ENCODE measurements around the gene CPVL.

CPVL gene

DNA sequence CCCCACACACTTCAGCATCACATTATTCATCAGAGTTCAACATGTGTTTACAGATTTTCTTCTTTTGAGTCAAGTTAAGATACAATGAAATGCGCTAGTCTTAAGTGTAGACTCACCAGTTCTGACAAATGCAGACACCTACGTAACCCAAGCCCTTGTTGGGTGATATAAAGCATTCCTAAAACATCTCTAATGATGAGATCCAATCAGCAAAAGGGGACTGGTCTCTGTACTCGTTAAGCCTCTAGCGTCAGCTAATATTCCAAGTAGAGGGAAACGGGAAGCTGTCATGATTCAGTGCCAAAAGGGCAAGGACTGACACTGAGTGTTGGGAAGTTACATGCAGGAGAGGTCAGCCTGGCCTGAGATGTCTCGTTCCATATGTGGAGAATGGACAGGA is 149.5 kb downstream of the CPVL start:
- Histone ChIP-seq H3K4me3 (no peak overlapping the region), H3K27me3 (0 out of 22 replicates have a peak, but pooled peaks cover 0 to 3% (median 0%) of the 10 kb centered on the region in 11 experiments), H3K36me3 (no peaks in the 10 kb centered on the region), H3K9me3 (replicated peaks in 1 of 11) (no peaks in the 10 kb centered on the region), H3K27ac (no peak overlapping the region), H3K9ac (no peak overlapping the region), H3K4me1 (no peaks in the 10 kb centered on the region), H4K20me1 (no peaks in the 10 kb centered on the region), H3K4me2 (no peak overlapping the region)
- no peak for TF ChIP-seq Cebpa-rat (IDR thresholded peaks at IDR 0.05)

DNA sequence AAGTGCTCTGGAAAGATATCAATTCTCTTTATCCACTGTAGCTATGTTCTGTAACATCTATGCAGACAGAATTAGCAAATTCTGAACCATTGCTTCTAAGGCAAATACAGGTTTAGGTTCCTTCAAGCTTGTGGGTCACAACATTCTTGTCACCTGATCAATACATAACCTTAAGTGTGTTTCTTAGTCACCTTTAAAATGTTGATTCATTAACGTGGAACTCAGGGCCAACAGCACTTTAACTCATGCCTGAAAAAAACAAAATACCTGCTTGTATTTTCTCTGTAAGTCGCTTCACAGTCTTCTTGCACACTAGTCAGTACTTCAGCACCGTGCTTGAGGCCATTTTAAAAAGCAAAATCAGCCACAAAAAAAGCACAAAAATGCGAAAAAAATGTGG is 153.0 kb downstream of the CPVL start:
- no peak overlapping the region for H3K27ac ChIP-seq
- TF ChIP-seq Cebpa-rat (IDR thresholded peaks at IDR 0.05) = no peak

DNA sequence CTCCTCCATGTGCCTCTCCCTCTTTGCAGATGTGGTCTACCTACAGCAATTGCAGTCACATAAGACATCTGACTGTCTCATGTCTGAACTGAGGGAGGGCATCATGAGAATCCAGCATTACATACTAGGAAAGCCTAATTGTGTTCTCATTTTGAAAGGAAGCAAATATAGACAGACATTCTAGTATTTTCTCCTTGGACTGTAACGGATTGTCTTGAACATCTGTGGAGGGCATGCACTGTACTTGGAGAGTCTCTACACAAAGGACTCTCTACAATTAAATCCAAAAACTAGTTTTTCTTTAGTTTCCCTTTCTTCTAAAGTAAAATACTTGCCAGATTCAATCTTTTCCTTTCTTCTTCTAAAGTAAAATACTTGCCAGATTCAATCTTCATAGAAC is 153.5 kb downstream of the CPVL start:
- Histone ChIP-seq H3K36me3 (no peaks in the 10 kb centered on the region), H3K9ac (no peak overlapping the region), H4K20me1 (no peaks in the 10 kb centered on the region), H3K4me2 (no peak overlapping the region), H3K27me3 (0 out of 22 replicates have a peak, but pooled peaks cover 0 to 3% (median 0%) of the 10 kb centered on the region in 11 experiments), H3K4me1 (peaks cover 0 to 6% (median under 1%) of the 10 kb centered on the region in 10 experiments; a peak in 6 of 20 replicates), H3K4me3 (no peak overlapping the region), H3K9me3 (replicated peaks in 1 of 11) (peaks cover 0 to 12% (median 0%) of the 10 kb centered on the region in 11 experiments; a peak in 5 of 22 replicates), H3K27ac (no peak overlapping the region)
- no peak for TF ChIP-seq Cebpa-rat (IDR thresholded peaks at IDR 0.05)

More for the DNA sequence above, 153.0 kb downstream of the CPVL start:
- Histone ChIP-seq H3K9me3 (replicated peaks in 1 of 11) (peaks cover 0 to 10% (median 0%) of the 10 kb centered on the region in 11 experiments; a peak in 5 of 22 replicates), H3K4me1 (peaks cover 0 to 6% (median 0%) of the 10 kb centered on the region in 10 experiments; a peak in 1 of 20 replicates), H3K27me3 (0 out of 22 replicates have a peak, but pooled peaks cover 0 to 3% (median 0%) of the 10 kb centered on the region in 11 experiments), H4K20me1 (no peaks in the 10 kb centered on the region), H3K4me3 (no peak overlapping the region), H3K9ac (no peak overlapping the region), H3K36me3 (no peaks in the 10 kb centered on the region), H3K4me2 (no peak overlapping the region)

DNA sequence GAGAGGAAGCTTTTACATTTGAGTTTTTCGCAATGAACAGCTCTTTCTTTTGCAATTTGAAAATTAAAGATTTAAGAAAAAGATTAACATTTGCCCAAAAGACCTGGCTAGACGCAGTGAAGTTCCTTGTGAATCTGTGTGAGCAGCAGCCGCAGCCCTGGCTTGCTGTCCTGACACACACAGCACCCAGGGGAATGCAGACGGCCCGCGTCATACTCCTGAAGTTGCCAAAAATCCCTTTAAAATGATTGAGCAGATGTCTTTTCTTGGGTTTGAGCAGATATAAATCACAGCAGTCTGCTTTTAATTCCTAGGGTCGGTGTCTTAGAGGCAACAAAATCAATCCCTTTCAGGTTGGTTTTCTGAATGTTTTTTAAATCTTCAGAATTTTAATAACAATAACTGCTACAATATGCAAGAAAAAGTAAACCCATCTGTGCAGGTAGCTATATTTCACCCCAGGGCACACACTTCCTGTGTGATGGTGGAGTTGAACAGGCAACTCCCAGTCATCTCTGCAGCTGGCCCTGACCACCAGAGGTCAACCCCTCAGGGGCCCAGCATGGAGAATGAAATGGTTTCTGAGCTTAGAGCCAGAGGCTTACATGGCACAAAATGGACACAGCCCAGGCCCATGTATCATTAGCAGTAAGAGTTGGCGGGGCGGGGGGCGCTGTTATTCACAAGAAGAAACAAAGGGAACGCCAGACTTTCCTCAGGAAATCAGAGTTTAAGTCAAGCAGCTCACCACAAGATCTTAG is 156.0 kb downstream of the CPVL start:
- no peaks in the 10 kb centered on the region for H3K27me3 ChIP-seq
- H3K4me2 ChIP-seq = no peak overlapping the region
- no peaks in the 10 kb centered on the region for H4K20me1 ChIP-seq
- TF ChIP-seq Cebpa-rat (IDR thresholded peaks at IDR 0.05) = no peak
- peaks cover 0 to 26% (median 11%) of the 10 kb centered on the region in 10 experiments; a peak in 11 of 20 replicates for H3K4me1 ChIP-seq
- no peak overlapping the region for H3K9ac ChIP-seq
- H3K9me3 ChIP-seq (replicated peaks in 1 of 11) = peaks cover 0 to 14% (median 0%) of the 10 kb centered on the region in 11 experiments; a peak in 5 of 22 replicates
- no peak overlapping the region for H3K4me3 ChIP-seq
- H3K36me3 ChIP-seq = no peaks in the 10 kb centered on the region
- H3K27ac ChIP-seq = no peak overlapping the region

DNA sequence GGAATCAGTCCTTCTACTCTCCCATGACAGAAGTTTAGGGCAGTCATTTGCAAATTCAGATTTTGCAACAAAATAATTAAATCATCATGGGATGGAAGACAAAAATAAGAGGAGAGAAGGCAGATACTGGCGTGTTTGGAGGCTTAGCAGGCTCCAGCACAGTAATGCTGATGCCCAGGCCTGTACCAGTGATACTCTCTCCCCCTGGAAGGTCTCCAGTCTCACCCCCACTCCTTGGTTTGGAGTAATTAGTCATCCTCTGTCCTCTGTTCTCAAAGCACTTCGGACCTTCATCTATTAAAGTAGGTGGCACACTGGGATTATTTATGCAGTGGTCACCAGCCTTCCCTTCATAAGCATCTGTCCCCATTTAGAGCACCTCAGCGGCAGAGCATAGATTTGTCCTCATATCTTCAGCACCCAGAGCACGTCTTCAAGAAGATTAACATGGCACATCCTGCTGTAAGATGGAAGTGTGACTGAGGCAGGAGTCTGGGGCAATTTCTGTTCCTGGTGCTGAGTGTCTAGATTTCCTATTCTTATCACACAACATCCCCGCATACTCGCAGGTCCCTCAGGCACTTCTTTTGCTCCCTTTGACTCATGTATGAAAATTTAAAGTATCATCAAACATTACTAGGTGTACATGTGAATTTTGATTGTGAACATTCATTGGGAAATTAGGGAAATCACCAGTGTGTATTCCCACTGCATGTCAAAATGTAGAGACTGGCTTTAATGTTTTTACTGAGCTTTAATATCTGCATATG is 156.9 kb downstream of the CPVL start:
- Histone ChIP-seq H4K20me1 (no peaks in the 10 kb centered on the region), H3K4me3 (no peak overlapping the region), H3K36me3 (no peaks in the 10 kb centered on the region), H3K9me3 (replicated peaks in 1 of 11) (peaks cover 0 to 14% (median 0%) of the 10 kb centered on the region in 11 experiments; a peak in 5 of 22 replicates), H3K27me3 (no peaks in the 10 kb centered on the region), H3K27ac (no peak overlapping the region), H3K4me1 (peaks cover 4 to 35% (median 16%) of the 10 kb centered on the region in 10 experiments; a peak in 15 of 20 replicates), H3K9ac (no peak overlapping the region), H3K4me2 (no peak overlapping the region)
- TF ChIP-seq Cebpa-rat (IDR thresholded peaks at IDR 0.05) = no peak

DNA sequence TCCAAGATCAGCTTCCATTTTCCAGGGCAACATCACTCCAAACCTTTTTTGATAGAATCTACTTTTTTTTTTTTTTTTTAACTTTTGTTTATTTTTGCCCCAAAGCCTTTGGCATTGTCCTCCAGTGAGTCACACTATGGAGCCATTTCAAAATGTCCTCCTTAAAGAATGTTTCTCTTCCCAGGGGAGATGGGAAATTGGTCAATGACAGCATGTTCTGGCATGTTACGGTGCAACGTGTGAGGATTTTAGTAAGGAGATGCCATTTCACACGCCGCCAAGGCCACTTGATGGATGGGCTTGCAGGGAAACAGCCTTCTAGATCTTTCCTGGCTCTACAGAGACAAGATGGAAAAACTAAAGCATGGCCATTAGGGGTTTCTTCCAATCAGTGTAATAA is 157.5 kb downstream of the CPVL start:
- no peak for TF ChIP-seq Cebpa-rat (IDR thresholded peaks at IDR 0.05)
- H3K27ac ChIP-seq = no peak overlapping the region
- no peaks in the 10 kb centered on the region for H4K20me1 ChIP-seq
- no peaks in the 10 kb centered on the region for H3K27me3 ChIP-seq
- no peak overlapping the region for H3K4me3 ChIP-seq
- H3K36me3 ChIP-seq = no peaks in the 10 kb centered on the region
- no peak overlapping the region for H3K4me2 ChIP-seq
- H3K9me3 ChIP-seq (replicated peaks in 1 of 11) = peaks cover 0 to 14% (median 0%) of the 10 kb centered on the region in 11 experiments; a peak in 5 of 22 replicates
- no peak overlapping the region for H3K9ac ChIP-seq
- H3K4me1 ChIP-seq = peaks cover 4 to 41% (median 18%) of the 10 kb centered on the region in 10 experiments; a peak in 15 of 20 replicates

DNA sequence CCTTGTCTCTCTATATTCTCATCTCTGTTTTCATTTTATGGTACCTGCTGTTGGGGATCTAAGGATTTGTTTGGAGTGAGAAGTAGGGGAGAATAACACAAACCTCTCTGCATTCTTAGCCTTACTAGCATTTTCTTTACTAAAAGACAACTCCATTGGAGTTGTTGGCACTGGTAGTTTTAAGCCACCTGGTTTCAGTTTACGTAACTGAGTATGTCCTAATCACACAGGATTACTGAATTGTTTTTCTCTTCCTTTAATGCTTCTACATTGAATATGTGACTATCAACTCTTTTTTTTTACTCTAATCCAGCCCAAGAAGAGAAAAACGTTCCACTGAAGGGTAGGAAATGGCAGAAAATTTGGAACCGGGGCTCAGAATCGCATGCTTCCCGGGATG is 158.2 kb downstream of the CPVL start:
- Histone ChIP-seq H3K27me3 (no peaks in the 10 kb centered on the region), H3K9me3 (replicated peaks in 1 of 11) (peaks cover 0 to 14% (median 0%) of the 10 kb centered on the region in 11 experiments; a peak in 5 of 22 replicates), H3K36me3 (no peaks in the 10 kb centered on the region), H3K4me3 (no peak overlapping the region), H3K4me1 (peaks cover 4 to 41% (median 18%) of the 10 kb centered on the region in 10 experiments; a peak in 15 of 20 replicates), H3K27ac (no peak overlapping the region), H3K9ac (no peak overlapping the region), H4K20me1 (no peaks in the 10 kb centered on the region), H3K4me2 (peak overlapping the region in 2 of 11 experiments; percentile 6 to 71; a peak in 1 of 22 replicates)
- no peak for TF ChIP-seq Cebpa-rat (IDR thresholded peaks at IDR 0.05)

DNA sequence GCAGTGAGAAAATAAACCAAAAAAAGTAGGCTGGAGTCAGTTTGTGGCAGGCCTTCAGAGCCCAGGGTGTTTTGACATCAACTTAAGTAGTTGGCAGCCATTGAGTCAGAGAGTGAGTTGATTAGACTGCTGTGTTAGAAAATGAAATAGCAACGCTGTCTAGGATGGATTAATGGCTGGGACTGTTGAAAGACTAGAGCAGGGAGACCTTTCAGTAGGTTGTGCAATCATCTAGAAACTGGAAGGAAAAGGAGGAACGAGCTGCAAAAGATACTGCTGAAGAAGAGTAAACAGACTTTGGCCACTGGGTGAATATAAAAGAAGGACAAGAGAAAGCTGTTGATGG is 159.6 kb downstream of the CPVL start:
- no peaks in the 10 kb centered on the region for H3K27me3 ChIP-seq
- peaks cover 0 to 24% (median 0%) of the 10 kb centered on the region in 11 experiments; a peak in 7 of 22 replicates for H3K9me3 ChIP-seq (replicated peaks in 1 of 11)
- TF ChIP-seq Cebpa-rat (IDR thresholded peaks at IDR 0.05) = peak; percentile 33 to 95 (median 83); a peak in 18 of 22 replicates
- peak overlapping the region in 5 of 11 experiments; percentile 10 to 66 (median 41); a peak in 7 of 22 replicates for H3K27ac ChIP-seq
- peaks cover 4 to 41% (median 18%) of the 10 kb centered on the region in 10 experiments; a peak in 15 of 20 replicates for H3K4me1 ChIP-seq
- no peak overlapping the region for H3K4me3 ChIP-seq
- H3K9ac ChIP-seq = 0 out of 22 replicates have a peak overlapping the region, but pooled peaks of 1 of the 11 experiments have one; percentile 11
- no peaks in the 10 kb centered on the region for H4K20me1 ChIP-seq
- no peaks in the 10 kb centered on the region for H3K36me3 ChIP-seq
- H3K4me2 ChIP-seq = peak overlapping the region in 6 of 11 experiments; percentile 26 to 73 (median 62); a peak in 12 of 22 replicates
